SIG-M5 (cell line): Measurements from ENCODE around the gene EPB41L5.

Experiments
- DNase-seq: peaks from one replicate; lab custom pipeline; 2025; lab: John Stamatoyannopoulos, UW

Gene EPB41L5

DNA sequence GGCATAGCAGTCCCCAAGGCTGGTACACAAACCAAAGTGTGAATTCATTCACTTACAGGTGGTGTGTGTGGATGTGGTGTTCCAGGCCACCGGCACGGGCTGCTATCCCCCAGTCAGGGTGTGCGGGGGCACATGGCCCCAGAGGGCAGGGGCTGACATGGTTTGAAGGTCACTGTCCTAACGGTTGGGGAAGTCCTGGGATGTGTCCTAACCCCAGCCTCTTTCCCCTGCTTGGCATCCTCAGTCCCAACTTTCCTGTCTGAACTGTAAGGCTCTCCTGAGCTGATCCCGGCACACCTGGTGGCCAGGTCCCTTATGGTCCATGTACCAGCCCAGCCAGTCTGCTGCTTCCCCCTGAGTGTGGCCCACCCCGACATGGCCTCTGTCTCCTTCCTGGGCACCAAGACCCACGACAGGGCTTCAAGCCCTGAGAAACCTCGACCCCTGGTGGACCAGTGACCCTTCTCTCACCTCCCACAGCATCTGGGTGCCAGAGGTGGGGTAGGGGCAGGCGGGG is 212.7 kb downstream of the EPB41L5 start:
- DNase-seq: no peak

DNA sequence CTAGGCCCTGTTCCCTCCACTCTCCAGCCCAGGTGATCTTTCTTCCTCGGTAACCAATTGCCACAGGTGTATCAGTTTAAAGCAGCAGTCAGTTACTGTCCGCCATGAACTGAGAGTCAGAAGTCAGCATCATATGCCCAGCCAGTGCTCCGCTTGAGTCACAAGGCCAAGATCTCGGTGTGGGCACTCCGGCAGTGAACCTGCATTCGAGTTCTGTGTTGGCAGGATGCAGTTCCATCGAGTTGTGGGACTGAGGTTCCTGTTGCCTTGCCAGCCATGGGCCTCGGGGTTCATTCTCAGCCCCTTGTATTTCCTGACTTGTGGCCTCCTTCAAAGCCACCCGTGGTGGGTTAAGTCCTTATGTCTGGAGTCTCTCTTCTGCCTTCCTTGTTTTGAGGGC is 213.4 kb downstream of the EPB41L5 start:
- DNase-seq: no peak

DNA sequence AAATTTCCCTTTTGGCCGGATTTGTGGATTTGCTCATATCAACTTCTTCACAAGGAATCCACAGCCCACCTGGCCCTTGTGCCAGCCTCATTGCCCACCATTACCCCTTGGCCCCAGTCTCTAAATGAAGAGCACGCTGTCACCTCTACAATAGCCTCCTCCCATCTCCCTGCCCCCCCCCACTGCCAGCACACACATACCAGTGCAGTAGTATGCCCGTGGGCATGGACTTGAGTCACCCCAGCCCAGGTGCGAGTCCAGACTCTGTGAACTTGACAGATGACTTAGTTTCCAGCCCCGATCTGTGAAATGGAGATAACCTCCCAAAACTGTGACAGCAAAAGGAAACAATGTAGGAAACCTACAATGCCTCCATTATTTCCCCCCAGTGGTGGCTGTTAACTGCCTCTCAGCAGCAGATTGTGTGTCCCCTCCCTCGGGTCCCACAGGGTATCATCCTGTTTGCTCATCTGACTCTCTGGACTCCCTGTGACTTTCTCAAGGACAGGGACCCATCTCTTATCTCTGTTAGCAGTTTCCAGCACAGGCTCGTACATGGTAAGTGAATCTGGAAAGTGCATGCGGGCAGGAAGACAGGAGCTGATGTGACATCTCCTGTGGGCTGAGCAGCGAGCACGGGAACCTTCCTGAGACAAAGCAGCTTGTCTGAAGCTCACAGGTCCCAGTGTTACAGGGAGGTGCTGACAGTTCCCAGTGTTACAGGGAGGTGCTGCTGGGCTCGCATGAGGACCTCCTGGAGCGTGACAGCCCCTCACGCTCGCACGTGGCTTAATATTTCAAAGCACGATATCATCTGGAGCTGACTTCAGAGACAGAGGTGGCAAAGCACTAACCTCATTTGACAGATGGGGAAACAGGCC is 214.5 kb downstream of the EPB41L5 start:
- no peak for DNase-seq

DNA sequence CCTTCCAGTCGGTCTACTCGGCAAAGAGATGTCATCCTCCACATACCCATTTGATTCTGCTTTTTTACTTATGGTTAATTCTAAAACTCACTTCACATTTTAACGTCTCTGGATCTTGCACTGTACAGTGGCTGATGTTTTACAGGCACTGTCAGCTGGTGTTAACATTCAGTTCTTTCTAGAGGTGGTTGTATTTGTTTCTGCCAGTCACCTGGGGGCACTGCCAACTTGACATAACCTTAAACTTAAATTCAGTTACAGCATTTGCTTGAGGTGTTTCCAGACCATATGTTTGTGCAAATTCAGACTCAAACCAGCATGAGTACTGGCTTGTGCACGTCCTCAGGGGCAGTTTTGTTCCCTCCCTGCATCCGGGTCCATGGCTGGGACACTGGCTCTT is 215.6 kb downstream of the EPB41L5 start:
- no peak for DNase-seq
